NCI-H2081 (cell line): ENCODE data around the gene GNGT1.

Source experiments
- DNase-seq, 2 experiments: peaks; one replicate each; lab custom pipeline; 2025; lab: John Stamatoyannopoulos, UW

The GNGT1 gene

DNA sequence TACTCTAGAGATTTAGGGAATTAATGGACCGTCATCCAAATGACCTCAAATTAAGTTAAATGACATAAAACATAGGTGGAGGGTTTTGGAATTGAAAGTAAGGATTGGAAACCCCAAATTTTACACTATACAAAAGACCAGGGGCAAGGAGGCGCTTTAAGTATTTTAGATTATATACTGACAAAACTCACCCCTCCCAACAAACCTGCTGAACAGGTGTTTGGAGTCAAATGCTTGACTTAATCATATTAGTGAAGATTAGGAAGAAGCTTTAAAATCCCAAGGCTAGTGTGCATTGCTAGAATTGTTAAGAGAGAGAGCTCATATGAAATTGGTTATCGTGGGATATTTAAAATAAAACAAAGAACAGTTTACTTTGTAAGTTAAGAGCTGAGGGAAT, at the start of gene GNGT1:
TSS of gene GNGT1 (plus strand) at position 301 of the 400 bp plus-strand sequence. CDS start 180 bp downstream, outside the sequence.
- no peak for DNase-seq

GRCh38 chr7:93858857-93859256, 47.5 kb upstream of the GNGT1 start:
- DNase-seq = no peak

- DNase-seq = no peak
These were observed 46.1 kb upstream of the GNGT1 start for GRCh38 chr7:93860261-93860660.

DNA sequence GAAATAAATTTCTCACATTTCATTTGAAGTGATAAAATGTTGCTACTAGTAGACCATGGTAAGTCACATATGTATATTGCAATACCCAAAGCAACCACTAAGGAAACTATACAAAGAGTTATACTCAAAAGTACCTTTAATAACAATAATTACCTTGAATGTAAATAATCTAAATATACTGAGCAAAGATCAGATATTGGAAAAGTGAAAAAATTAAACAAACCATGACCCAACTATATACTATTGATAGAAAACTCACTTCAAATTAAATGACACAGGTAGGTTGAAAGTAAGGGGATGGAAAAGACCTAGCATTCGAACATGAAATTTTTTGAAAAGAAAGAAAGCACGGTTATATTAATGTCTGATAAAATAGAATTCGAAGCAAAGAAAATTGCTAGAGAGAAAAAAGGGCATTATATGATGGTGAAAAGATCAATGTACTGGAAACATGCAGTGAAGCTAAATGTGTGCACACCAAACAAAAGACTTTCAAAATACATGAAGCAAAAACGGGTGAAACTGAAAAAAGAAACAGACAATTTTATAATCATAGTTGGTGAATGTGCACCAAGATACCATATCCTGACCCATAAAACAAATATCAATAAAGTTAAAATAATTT, 44.9 kb upstream of the GNGT1 start:
- no peak for DNase-seq

DNA sequence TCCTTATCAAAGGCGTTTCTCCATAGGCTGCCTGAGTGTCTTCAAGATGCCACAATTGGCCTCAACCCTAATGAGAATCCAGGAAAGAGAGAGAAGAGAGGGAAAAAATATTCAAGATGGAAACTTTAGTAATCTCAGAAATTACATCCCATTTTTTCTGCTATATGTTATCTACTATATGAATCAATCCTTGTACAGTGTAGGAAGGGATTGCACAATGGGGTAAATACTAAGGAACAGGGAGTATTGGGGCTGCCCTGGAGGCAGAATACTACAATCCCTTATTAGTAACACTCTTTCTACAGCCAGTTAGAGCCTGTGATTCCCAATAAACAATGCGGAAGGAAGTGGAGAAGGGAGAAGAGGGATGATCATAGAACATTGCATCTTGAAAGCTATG, 43.7 kb upstream of the GNGT1 start:
- no peak for DNase-seq

- no peak for DNase-seq
These were observed 39.5 kb upstream of the GNGT1 start for GRCh38 chr7:93866886-93867285.

DNA sequence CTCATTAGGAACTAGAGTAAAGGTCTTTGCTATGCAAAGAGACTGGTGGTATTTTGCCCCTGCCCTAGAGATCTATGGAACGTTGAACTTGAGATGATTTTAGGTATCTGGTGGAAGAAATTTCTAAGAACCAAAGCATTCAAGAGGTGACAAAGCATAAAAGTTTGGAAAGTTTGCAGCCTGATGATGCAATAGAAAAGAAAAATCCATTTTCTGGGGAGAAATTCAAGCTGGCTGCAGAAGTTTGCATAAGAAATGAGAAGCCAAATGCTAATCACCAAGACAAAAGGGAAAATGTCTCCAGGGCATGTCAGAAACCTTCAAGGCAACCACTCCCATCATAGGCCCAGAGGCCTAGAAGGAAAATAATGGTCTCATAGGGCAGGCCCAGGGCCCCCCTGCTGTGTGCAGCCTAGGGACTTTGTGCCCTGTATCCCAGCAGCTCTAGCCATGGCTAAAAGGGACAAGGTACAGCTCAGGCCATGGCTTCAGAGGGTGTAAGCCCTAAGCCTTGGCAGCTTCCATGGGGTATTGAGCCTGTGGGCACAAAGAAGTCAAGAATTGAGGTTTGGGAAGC, 32.3 kb upstream of the GNGT1 start:
- DNase-seq = no peak

- DNase-seq = no peak
These were observed 28.6 kb upstream of the GNGT1 start for GRCh38 chr7:93877742-93878141.

GRCh38 chr7:93879356-93879755, 27.0 kb upstream of the GNGT1 start:
- DNase-seq = no peak

GRCh38 chr7:93882468-93882867, 23.9 kb upstream of the GNGT1 start:
- no peak for DNase-seq

- DNase-seq = no peak
These were observed 23.1 kb upstream of the GNGT1 start for GRCh38 chr7:93883078-93883916.

- no peak for DNase-seq
These were observed 22.4 kb upstream of the GNGT1 start for GRCh38 chr7:93883917-93884345.

DNA sequence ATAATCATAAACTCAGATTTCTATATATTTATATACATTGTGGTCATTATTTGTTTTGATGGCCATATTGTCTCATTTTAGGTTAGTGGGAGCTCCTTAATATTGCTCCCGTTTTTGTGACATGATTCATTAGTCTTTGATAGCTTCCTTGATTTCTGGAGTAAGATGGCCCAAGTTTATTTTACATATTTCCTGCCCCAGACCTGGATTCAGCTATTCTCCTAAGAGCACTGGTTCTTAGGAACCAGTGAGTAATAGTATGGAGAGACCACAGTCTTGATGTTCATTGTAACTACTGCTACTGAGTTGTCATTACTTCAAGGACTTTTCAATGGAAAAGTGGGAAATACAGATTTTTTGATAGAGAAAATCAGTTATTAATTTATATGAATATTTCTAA, 21.8 kb upstream of the GNGT1 start:
- no peak for DNase-seq

GRCh38 chr7:93889261-93889660, 17.1 kb upstream of the GNGT1 start:
- no peak for DNase-seq

DNA sequence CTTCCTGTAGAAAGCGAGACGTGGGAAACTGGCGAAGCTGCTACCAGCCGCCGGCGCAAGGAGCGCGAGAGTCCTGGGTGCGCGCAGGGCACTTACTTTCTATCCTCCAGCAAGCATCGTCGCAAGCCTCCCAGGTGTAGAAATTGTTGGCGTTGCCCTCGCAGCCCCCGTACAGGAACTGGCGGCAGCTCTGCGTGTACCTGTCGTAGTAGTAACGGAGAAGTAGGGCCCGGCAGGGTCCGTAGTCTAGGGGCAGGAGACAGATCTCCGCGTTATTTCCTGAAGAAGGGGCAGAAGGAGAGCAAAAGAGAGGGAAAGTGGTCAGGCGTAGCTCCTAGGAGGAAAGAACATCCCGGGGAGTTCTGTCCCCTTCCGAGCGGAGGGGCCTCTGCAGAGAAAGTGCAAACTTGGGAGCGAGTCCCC, 16.3 kb upstream of the GNGT1 start:
- DNase-seq = no peak

DNA sequence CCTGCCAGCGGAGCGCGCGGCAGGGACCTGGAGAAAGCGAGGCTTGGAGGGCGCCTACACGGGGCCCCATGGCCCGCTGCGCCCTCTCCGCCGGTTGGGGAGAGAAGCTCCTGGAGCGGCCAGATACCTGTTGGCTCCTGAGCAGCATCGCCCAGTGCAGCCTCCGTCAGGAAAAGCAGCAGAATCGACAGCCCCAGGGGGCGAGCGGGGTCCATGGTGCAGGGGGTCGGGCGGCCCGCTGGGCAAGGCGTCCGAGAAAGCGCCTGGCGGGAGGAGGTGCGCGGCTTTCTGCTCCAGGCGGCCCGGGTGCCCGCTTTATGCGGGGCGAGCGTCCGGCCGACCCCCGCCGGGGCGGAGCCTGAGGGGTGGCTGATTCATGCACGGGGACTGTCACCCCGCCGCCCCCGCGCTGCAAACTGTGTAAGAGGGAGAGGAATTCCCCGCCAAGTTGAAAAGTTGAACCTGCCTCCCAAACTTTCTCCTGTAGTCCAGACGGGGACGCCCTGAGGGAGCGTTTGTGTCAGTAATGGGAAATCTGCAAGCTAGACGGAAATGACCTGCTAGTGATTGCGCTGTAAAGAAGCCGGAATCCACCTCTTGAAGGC, 15.8 kb upstream of the GNGT1 start, which contains the start of gene TFPI2:
TSS of gene TFPI2 (minus strand) at position 290 of the 605 bp plus-strand sequence. CDS start at position 215, 75 bp downstream.
- no peak for DNase-seq

- DNase-seq = no peak
These were observed 11.9 kb upstream of the GNGT1 start for GRCh38 chr7:93894426-93894825.

GRCh38 chr7:93894966-93895640, 11.3 kb upstream of the GNGT1 start:
- no peak for DNase-seq

- DNase-seq = no peak
These were observed 10.3 kb upstream of the GNGT1 start for GRCh38 chr7:93895859-93896600.

GRCh38 chr7:93897680-93898079, 8.7 kb upstream of the GNGT1 start:
- DNase-seq = no peak

GRCh38 chr7:93902777-93903423, 3.5 kb upstream of the GNGT1 start:
- peak; percentile 32 to 52 for DNase-seq
